Neural progenitor cell (in vitro differentiated cells): Measurements from ENCODE around the gene MTARC1.

ENCODE experiments used
- CTCF ChIP-seq: fragments of 200-600 bp; sonication (generic); IDR thresholded peaks from 2 replicates; pipeline ENCODE4 v1.5.1; 2017; ENCODE audit warnings: antibody characterized with exemption, mild to moderate bottlenecking
- EZH2 ChIP-seq: fragments of 200-600 bp; sonication (generic); IDR thresholded peaks from 2 replicates; pipeline ENCODE4 v1.6.1; 2017; ENCODE audit warnings: antibody characterized with exemption, mild to moderate bottlenecking, moderate library complexity

GRCh38 chr1:220741825-220742224 is 44.9 kb upstream of the MTARC1 start:
- no peak for TF ChIP-seq CTCF
- TF ChIP-seq EZH2, result no peak
